Liver (tissue), 3 donors: Measurements from ENCODE around the gene TM4SF5.

Experiments
- ATF3 ChIP-seq: IDR thresholded peaks from 2 replicates; pipeline ENCODE4 v1.6.1; 2016; ENCODE audit warnings: antibody characterized with exemption
- CTCF ChIP-seq: fragments of 150-350 bp; IDR thresholded peaks from 2 replicates; pipeline ENCODE4 v1.5.1; 2017; ENCODE audit warnings: improper control_type of control experiment, low read depth, low read length; ENCODE audit not compliant: missing input control
- TAF1 ChIP-seq: conservative IDR thresholded peaks from 2 replicates; pipeline ENCODE4 v1.6.1; 2016; ENCODE audit warnings: antibody characterized with exemption, mild to moderate bottlenecking
- YY1 ChIP-seq: IDR thresholded peaks from 2 replicates; pipeline ENCODE4 v1.6.1; 2016; ENCODE audit warnings: antibody characterized with exemption, mild to moderate bottlenecking
- TF ChIP-seq, protein P1 (sequence below): IDR thresholded peaks from 2 replicates; pipeline ENCODE4 v1.6.1; 2016; ENCODE audit warnings: antibody characterized with exemption, mild to moderate bottlenecking
- donor health status: healthy.
- donor health status: healthy.

DNA sequence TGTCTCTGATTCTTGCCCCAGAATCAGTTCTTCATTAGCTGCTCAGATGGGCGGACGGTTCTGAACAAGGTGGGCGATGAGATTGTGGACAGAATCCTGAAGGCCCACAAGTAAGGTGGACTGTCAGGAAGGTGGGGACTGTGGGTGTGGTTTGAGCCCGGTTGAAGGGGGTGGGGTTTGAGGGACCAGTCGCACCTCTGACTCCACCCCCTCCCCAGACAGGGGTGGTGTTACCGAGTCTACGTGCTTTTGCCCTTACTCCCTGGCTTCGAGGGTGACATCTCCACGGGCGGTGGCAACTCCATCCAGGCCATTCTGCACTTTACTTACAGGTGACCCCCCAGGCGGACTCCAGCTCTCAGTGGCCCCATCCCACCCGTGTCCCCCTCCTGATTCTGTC, 46.6 kb downstream of the TM4SF5 start:
- no peak for TF ChIP-seq ATF3
- TF ChIP-seq CTCF = no peak
- TF ChIP-seq TAF1 = no peak
- TF ChIP-seq, protein P1, sequence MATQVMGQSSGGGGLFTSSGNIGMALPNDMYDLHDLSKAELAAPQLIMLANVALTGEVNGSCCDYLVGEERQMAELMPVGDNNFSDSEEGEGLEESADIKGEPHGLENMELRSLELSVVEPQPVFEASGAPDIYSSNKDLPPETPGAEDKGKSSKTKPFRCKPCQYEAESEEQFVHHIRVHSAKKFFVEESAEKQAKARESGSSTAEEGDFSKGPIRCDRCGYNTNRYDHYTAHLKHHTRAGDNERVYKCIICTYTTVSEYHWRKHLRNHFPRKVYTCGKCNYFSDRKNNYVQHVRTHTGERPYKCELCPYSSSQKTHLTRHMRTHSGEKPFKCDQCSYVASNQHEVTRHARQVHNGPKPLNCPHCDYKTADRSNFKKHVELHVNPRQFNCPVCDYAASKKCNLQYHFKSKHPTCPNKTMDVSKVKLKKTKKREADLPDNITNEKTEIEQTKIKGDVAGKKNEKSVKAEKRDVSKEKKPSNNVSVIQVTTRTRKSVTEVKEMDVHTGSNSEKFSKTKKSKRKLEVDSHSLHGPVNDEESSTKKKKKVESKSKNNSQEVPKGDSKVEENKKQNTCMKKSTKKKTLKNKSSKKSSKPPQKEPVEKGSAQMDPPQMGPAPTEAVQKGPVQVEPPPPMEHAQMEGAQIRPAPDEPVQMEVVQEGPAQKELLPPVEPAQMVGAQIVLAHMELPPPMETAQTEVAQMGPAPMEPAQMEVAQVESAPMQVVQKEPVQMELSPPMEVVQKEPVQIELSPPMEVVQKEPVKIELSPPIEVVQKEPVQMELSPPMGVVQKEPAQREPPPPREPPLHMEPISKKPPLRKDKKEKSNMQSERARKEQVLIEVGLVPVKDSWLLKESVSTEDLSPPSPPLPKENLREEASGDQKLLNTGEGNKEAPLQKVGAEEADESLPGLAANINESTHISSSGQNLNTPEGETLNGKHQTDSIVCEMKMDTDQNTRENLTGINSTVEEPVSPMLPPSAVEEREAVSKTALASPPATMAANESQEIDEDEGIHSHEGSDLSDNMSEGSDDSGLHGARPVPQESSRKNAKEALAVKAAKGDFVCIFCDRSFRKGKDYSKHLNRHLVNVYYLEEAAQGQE = no peak
- no peak for TF ChIP-seq YY1
